HG03097 (cell line): ENCODE results near the gene CCT5.
A peak's percentile ranks its signal among the peaks of the same experiment; 100 is the strongest.
"Not testable (repeated sequence)": the region's sequence is repeated elsewhere in the genome, so short reads cannot be mapped to it uniquely, and the experiment has no call there.

Experiments used
- ATAC-seq: cut with Tn5 transposase; IDR thresholded peaks from one replicate; pipeline ENCODE4 v1.9.1; 2021; ENCODE audit not compliant: unreplicated experiment, low FRiP score

Gene CCT5

GRCh38 chr5:10275460-10275859 lies 25.4 kb downstream of the CCT5 start:
- no peak for ATAC-seq

GRCh38 chr5:10275991-10276390 lies 25.9 kb downstream of the CCT5 start:
- no peak for ATAC-seq

GRCh38 chr5:10276691-10277090 lies 26.6 kb downstream of the CCT5 start:
- ATAC-seq = no peak

GRCh38 chr5:10277773-10278630 lies 27.9 kb downstream of the CCT5 start:
- ATAC-seq = no peak

GRCh38 chr5:10278658-10279279 lies 28.7 kb downstream of the CCT5 start:
- ATAC-seq = no peak

GRCh38 chr5:10279328-10279727 lies 29.2 kb downstream of the CCT5 start:
- no peak for ATAC-seq

GRCh38 chr5:10279925-10280720 lies 30.0 kb downstream of the CCT5 start:
- no peak for ATAC-seq

GRCh38 chr5:10283927-10284635 lies 34.0 kb downstream of the CCT5 start:
- peak; percentile 96 for ATAC-seq

- ATAC-seq = not testable (repeated sequence)
Observed at GRCh38 chr5:10285362-10285761, 35.3 kb downstream of the CCT5 start.

GRCh38 chr5:10286162-10286861 lies 36.2 kb downstream of the CCT5 start:
- no peak for ATAC-seq

- ATAC-seq = no peak
Observed at GRCh38 chr5:10286862-10287227, 36.8 kb downstream of the CCT5 start.

GRCh38 chr5:10288592-10289219 lies 38.6 kb downstream of the CCT5 start:
- ATAC-seq = no peak

- no peak for ATAC-seq
Observed at GRCh38 chr5:10289353-10289752, 39.3 kb downstream of the CCT5 start.

GRCh38 chr5:10289991-10290390 lies 39.9 kb downstream of the CCT5 start:
- ATAC-seq = no peak

- ATAC-seq = no peak
Observed at GRCh38 chr5:10290438-10290837, 40.4 kb downstream of the CCT5 start.

- ATAC-seq = no peak
Observed at GRCh38 chr5:10291692-10292339, 41.7 kb downstream of the CCT5 start.

- ATAC-seq = no peak
Observed at GRCh38 chr5:10293907-10294662, 44.0 kb downstream of the CCT5 start.

- ATAC-seq = no peak
Observed at GRCh38 chr5:10295619-10296326, 45.7 kb downstream of the CCT5 start.
